H1 (cell line): ENCODE data around the gene SH3GL1.
A peak's percentile ranks its signal among the peaks of the same experiment; 100 is the strongest.

Source experiments
- BRCA1 ChIP-seq: IDR thresholded peaks from 2 replicates; pipeline ENCODE4 v1.6.1; 2012; ENCODE audit warnings: low read depth, low read length, improper control_type of control experiment
- CBX8 ChIP-seq: fragments of 300-800, 300-1000 bp; sonication (generic); IDR thresholded peaks from 2 replicates; pipeline ENCODE4 v1.7.1; 2016; ENCODE audit warnings: low read depth, low read length, borderline replicate concordance
- CEBPB ChIP-seq: IDR thresholded peaks from 2 replicates; pipeline ENCODE4 v1.6.1; 2012; ENCODE audit warnings: low read depth, low read length
- CHD1 ChIP-seq: IDR thresholded peaks from 2 replicates; pipeline ENCODE4 v1.6.1; 2012; ENCODE audit warnings: low read depth, low read length, improper control_type of control experiment
- CREB1 ChIP-seq: IDR thresholded peaks from 2 replicates; pipeline ENCODE4 v1.6.1; 2012; ENCODE audit warnings: inconsistent platforms
- JUN ChIP-seq: IDR thresholded peaks from 2 replicates; pipeline ENCODE4 v1.6.1; 2011; ENCODE audit warnings: low read depth, mild to moderate bottlenecking, improper control_type of control experiment, low read length
- KDM5A ChIP-seq: fragments of 200-600 bp; IDR thresholded peaks from 2 replicates; pipeline ENCODE4 v1.7.1; 2012; ENCODE audit warnings: mild to moderate bottlenecking, low read length, inconsistent platforms, mixed read lengths
- POLR2AphosphoS5 ChIP-seq: IDR thresholded peaks from 2 replicates; pipeline ENCODE4 v1.6.1; 2011; ENCODE audit warnings: low read depth, low read length
- RAD21 ChIP-seq, 2 experiments: IDR thresholded peaks in 1 of 2; conservative IDR thresholded peaks in 1 of 2; 2 replicates each; pipeline ENCODE4 v1.6.1; 2011; ENCODE audit warnings: low read depth in 2 of 2, low read length in 2 of 2, improper control_type of control experiment in 1 of 2, inconsistent platforms in 1 of 2, mild to moderate bottlenecking in 1 of 2, moderate library complexity in 1 of 2
- RFX5 ChIP-seq: IDR thresholded peaks from 2 replicates; pipeline ENCODE4 v1.6.1; 2011; ENCODE audit warnings: low read depth, low read length, improper control_type of control experiment, borderline replicate concordance
- TAF1 ChIP-seq: IDR thresholded peaks from 2 replicates; pipeline ENCODE4 v1.6.1; 2011; ENCODE audit warnings: mild to moderate bottlenecking, low read depth, low read length
- TF ChIP-seq, protein P1 (sequence below): IDR thresholded peaks from 2 replicates; pipeline ENCODE4 v1.6.1; 2011; ENCODE audit warnings: low read length, improper control_type of control experiment
- TF ChIP-seq, protein P2 (sequence below), 3 experiments: IDR thresholded peaks; 1 replicate in 2 of 3; 2 replicates in 1 of 3; pipeline versions ENCODE4 v1.5.1 to v1.6.1; 2011; ENCODE audit warnings: low read length in 3 of 3, mild to moderate bottlenecking in 3 of 3, inconsistent platforms in 2 of 3, low read depth in 1 of 3, moderate library complexity in 1 of 3; ENCODE audit not compliant: insufficient read depth in 1 of 3; ENCODE audit errors: control extremely low read depth in 1 of 3

DNA sequence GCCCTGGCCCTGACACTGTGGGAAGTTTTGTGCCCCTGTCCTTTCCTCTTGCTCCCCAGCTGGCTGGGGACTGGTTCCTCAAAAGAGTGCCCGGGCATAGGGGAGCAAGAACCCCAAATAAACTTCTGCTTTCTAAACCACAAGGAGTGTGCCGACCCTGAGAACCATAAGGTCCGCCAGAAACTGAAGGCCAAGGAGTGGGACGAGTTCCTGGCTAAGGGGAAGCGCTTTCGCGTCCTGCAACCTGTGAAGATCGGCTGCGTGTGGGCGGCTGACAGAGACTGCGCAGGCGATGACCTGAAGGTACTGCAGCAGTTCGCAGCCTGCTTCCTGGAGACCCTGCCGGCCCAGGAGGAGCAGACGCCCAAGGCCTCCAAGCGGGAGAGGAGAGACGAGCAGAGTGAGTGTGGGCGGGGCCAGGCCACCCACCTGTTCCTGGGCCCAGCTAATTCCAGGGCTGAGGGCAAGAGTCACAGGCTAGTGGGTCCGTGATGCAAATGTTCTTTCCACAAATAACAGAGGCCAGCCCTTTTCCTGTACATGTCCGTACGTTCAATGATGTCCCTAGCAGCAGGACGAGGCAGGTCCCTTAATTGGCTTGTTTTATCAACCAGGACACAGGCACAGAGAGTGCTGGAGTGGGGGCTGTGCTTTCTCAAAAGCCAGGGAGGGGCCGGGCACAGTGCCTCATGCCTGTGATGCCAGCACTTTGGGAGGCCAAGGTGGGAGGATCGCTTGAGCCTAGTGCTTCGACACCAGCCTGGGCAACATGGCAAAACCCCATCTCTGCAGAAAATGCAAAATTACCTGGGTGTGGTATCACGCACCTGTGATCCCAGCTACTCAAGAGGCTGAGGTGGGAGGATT is 31.7 kb upstream of the SH3GL1 start:
- no peak for TF ChIP-seq CEBPB
- no peak for TF ChIP-seq JUN
- no peak for TF ChIP-seq RFX5
- TF ChIP-seq, protein P1, sequence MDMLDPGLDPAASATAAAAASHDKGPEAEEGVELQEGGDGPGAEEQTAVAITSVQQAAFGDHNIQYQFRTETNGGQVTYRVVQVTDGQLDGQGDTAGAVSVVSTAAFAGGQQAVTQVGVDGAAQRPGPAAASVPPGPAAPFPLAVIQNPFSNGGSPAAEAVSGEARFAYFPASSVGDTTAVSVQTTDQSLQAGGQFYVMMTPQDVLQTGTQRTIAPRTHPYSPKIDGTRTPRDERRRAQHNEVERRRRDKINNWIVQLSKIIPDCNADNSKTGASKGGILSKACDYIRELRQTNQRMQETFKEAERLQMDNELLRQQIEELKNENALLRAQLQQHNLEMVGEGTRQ = no peak
- TF ChIP-seq, protein P2, sequence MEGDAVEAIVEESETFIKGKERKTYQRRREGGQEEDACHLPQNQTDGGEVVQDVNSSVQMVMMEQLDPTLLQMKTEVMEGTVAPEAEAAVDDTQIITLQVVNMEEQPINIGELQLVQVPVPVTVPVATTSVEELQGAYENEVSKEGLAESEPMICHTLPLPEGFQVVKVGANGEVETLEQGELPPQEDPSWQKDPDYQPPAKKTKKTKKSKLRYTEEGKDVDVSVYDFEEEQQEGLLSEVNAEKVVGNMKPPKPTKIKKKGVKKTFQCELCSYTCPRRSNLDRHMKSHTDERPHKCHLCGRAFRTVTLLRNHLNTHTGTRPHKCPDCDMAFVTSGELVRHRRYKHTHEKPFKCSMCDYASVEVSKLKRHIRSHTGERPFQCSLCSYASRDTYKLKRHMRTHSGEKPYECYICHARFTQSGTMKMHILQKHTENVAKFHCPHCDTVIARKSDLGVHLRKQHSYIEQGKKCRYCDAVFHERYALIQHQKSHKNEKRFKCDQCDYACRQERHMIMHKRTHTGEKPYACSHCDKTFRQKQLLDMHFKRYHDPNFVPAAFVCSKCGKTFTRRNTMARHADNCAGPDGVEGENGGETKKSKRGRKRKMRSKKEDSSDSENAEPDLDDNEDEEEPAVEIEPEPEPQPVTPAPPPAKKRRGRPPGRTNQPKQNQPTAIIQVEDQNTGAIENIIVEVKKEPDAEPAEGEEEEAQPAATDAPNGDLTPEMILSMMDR (IDR thresholded peaks at IDR 0.05; ENCODE audit: control extremely low read depth in 1 of 3, insufficient read depth in 1 of 3, low read depth in 1 of 3, low read length in 3 of 3) = no peak
- TF ChIP-seq CBX8 = no peak
- no peak for TF ChIP-seq CHD1
- no peak for TF ChIP-seq BRCA1
- TF ChIP-seq POLR2AphosphoS5 = peak; percentile 40; the same call in 1 of the 2 replicates
- no peak for TF ChIP-seq CREB1
- no peak for TF ChIP-seq KDM5A
- no peak for TF ChIP-seq TAF1
- no peak for TF ChIP-seq RAD21 (IDR thresholded peaks at IDR 0.05 in 1 of 2, conservative IDR thresholded peaks at IDR 0.05 in 1 of 2; ENCODE audit: low read depth in 2 of 2, low read length in 2 of 2)
